Kidney epithelial cell (primary cell): ENCODE data around the gene RABGAP1L. TPM values are rescaled to one million over a fixed set of nuclear protein-coding genes. Genes with fewer than 3 reads are reported as not detected.

Source experiments
- DNase-seq: peaks from one replicate; pipeline ENCODE4 v3.0.0-alpha.2; 2010; ENCODE audit warnings: low read depth
- H3K27me3 ChIP-seq: 2 replicates; pipeline ENCODE4 v1.6.0; 2011; ENCODE audit warnings: low read length; ENCODE audit not compliant: control insufficient read depth, insufficient read depth
- H3K36me3 ChIP-seq: 2 replicates; pipeline ENCODE4 v1.5.1; 2011; ENCODE audit warnings: low read length; ENCODE audit not compliant: control insufficient read depth, insufficient read depth
- H3K4me3 ChIP-seq: 2 replicates; pipeline ENCODE4 v1.5.1; 2011; ENCODE audit warnings: low read depth, mild to moderate bottlenecking, control low read depth, low read length
- total RNA-seq: library from RNA; depleted of rRNA; stranded (reverse); fragments of >200 nt; gene quantifications from 2 replicates; pipeline ENCODE4 v1.2.3, GENCODE V29; 2015
- TF ChIP-seq, protein P1 (sequence below): IDR thresholded peaks from 2 replicates; pipeline ENCODE4 v1.5.1; 2011; ENCODE audit warnings: mild to moderate bottlenecking, moderate library complexity, low read length, control low read depth, inconsistent platforms; ENCODE audit not compliant: insufficient read depth, poor library complexity, severe bottlenecking

RABGAP1L gene
- total RNA-seq, 1 donor from 2014 or later = 22.1 TPM

GRCh38 chr1:174990382-174990999 is 831.2 kb downstream of the RABGAP1L start:
- H3K27me3 ChIP-seq = no peaks in the 10 kb centered on the region
- no peak for DNase-seq
- H3K4me3 ChIP-seq = peak overlapping the region; percentile 0
- no peaks in the 10 kb centered on the region for H3K36me3 ChIP-seq
- TF ChIP-seq, protein P1, sequence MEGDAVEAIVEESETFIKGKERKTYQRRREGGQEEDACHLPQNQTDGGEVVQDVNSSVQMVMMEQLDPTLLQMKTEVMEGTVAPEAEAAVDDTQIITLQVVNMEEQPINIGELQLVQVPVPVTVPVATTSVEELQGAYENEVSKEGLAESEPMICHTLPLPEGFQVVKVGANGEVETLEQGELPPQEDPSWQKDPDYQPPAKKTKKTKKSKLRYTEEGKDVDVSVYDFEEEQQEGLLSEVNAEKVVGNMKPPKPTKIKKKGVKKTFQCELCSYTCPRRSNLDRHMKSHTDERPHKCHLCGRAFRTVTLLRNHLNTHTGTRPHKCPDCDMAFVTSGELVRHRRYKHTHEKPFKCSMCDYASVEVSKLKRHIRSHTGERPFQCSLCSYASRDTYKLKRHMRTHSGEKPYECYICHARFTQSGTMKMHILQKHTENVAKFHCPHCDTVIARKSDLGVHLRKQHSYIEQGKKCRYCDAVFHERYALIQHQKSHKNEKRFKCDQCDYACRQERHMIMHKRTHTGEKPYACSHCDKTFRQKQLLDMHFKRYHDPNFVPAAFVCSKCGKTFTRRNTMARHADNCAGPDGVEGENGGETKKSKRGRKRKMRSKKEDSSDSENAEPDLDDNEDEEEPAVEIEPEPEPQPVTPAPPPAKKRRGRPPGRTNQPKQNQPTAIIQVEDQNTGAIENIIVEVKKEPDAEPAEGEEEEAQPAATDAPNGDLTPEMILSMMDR = no peak

- Histone ChIP-seq H3K27me3 (no peaks in the 10 kb centered on the region), H3K36me3 (no peaks in the 10 kb centered on the region), H3K4me3 (no peak overlapping the region)
- TF ChIP-seq, protein P1 = no peak
- DNase-seq = no peak
Measured at GRCh38 chr1:174991473-174991872, 832.2 kb downstream of the RABGAP1L start.

- Histone ChIP-seq H3K36me3 (no peaks in the 10 kb centered on the region), H3K27me3 (no peaks in the 10 kb centered on the region), H3K4me3 (no peak overlapping the region)
- TF ChIP-seq, protein P1 = no peak
- no peak for DNase-seq
Measured at GRCh38 chr1:174995121-174995520, 835.8 kb downstream of the RABGAP1L start.

GRCh38 chr1:174995916-174996315 is 836.6 kb downstream of the RABGAP1L start:
- Histone ChIP-seq H3K36me3 (no peaks in the 10 kb centered on the region), H3K4me3 (no peak overlapping the region), H3K27me3 (no peaks in the 10 kb centered on the region)
- DNase-seq = no peak
- TF ChIP-seq, protein P1 = no peak

- no peak for DNase-seq
- TF ChIP-seq, protein P1 = no peak
Measured at GRCh38 chr1:174996476-174996875, 837.2 kb downstream of the RABGAP1L start.

DNA sequence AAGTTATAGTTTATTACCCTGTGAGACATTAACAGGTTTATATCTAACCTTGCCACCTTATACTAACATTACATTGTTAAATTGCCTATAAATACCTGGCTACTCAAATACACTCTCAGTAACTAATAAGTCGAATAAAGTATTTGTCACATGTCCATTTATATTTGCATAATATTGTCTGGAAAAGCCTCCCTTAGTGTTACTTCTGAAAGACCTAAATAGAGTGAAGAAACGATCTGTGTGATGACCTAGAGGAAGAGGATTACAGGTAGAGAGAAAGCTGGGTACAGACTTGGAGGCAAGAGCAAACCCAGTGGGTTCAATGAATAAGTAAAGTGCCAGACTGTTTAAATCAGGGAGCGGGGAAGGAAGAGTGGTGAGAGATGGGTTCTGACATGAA is 837.7 kb downstream of the RABGAP1L start:
- Histone ChIP-seq H3K36me3 (no peaks in the 10 kb centered on the region), H3K27me3 (no peaks in the 10 kb centered on the region), H3K4me3 (no peak overlapping the region)
- TF ChIP-seq, protein P1 = no peak
- DNase-seq = no peak

More at GRCh38 chr1:174996476-174996875, 837.2 kb downstream of the RABGAP1L start:
- no peaks in the 10 kb centered on the region for H3K27me3 ChIP-seq
- no peak overlapping the region for H3K4me3 ChIP-seq
- H3K36me3 ChIP-seq = no peaks in the 10 kb centered on the region
